Adrenal gland (tissue), 5 donors: ENCODE results near the gene DNA2.

Experiments
- POLR2A ChIP-seq, 2 donors: fragments of 450-650 bp; IDR thresholded peaks; one replicate each; pipeline ENCODE4 v1.6.1; 2017; ENCODE audit warnings: antibody characterized with exemption in 2 of 2, mild to moderate bottlenecking in 2 of 2, moderate library complexity in 1 of 2
- TF ChIP-seq, protein P1 (sequence below), 6 experiments: fragments of 450-650 bp in 4 of 6; fragments of 200-600 bp in 2 of 6; sonication (generic) in 1 of 6; IDR thresholded peaks; 1 replicate in 5 of 6; 2 replicates in 1 of 6; pipeline versions ENCODE4 v1.5.1 to v1.8.0; 2016 to 2021; ENCODE audit warnings: antibody characterized with exemption in 6 of 6, mild to moderate bottlenecking in 2 of 6, moderate library complexity in 1 of 6
- donor health status: DM: no; HTN: no; CAD: no.

DNA sequence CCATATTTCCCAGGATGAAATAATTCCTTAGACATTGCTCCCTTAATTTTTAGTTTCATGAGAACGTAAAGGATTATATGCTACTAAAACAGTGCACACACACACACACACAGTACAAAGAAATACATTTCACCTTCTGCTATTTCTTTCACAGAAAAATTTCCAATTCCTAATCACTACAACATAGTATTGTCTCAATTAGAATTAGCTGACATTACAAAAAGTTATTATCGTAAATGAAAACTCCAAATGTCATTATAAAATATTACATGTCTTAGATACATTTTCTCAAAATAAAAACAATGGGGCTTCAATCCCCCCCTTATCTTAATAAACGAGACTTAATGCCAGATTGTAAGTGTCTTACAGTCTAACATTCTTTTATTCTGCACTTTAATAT is 52.4 kb downstream of the DNA2 start:
- TF ChIP-seq, protein P1, sequence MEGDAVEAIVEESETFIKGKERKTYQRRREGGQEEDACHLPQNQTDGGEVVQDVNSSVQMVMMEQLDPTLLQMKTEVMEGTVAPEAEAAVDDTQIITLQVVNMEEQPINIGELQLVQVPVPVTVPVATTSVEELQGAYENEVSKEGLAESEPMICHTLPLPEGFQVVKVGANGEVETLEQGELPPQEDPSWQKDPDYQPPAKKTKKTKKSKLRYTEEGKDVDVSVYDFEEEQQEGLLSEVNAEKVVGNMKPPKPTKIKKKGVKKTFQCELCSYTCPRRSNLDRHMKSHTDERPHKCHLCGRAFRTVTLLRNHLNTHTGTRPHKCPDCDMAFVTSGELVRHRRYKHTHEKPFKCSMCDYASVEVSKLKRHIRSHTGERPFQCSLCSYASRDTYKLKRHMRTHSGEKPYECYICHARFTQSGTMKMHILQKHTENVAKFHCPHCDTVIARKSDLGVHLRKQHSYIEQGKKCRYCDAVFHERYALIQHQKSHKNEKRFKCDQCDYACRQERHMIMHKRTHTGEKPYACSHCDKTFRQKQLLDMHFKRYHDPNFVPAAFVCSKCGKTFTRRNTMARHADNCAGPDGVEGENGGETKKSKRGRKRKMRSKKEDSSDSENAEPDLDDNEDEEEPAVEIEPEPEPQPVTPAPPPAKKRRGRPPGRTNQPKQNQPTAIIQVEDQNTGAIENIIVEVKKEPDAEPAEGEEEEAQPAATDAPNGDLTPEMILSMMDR (IDR thresholded peaks at IDR 0.05), result no peak
- TF ChIP-seq POLR2A (IDR thresholded peaks at IDR 0.05), result no peak
